Liver (tissue), 9 donors: ENCODE results near the gene TEDC1. TPM values are rescaled to one million over a fixed set of nuclear protein-coding genes. Genes with fewer than 3 reads are reported as not detected.

Experiments used
- DNase-seq: peaks from one replicate; pipeline ENCODE4 v3.0.0-alpha.2; 2017; ENCODE audit warnings: low spot score
- H3K27ac ChIP-seq, 2 donors: one replicate each; pipeline ENCODE4 v1.7.0; 2013; ENCODE audit warnings: inconsistent platforms in 2 of 2, low read length in 2 of 2, control low read depth in 1 of 2, low read depth in 1 of 2, mild to moderate bottlenecking in 1 of 2
- H3K27me3 ChIP-seq, 4 donors: one replicate each; pipeline versions ENCODE4 v1.6.1 to v1.7.0; 2013; ENCODE audit warnings: low read length in 3 of 4, inconsistent platforms in 1 of 4, mild to moderate bottlenecking in 1 of 4, moderate library complexity in 1 of 4; ENCODE audit not compliant: control insufficient read depth in 4 of 4, insufficient read depth in 4 of 4
- H3K36me3 ChIP-seq, 4 donors: one replicate each; pipeline versions ENCODE4 v1.6.1 to v1.7.0; 2013; ENCODE audit warnings: low read length in 3 of 4, mild to moderate bottlenecking in 3 of 4, low read depth in 1 of 4, moderate library complexity in 1 of 4; ENCODE audit not compliant: control insufficient read depth in 4 of 4, insufficient read depth in 3 of 4
- H3K4me1 ChIP-seq, 4 donors: one replicate each; pipeline versions ENCODE4 v1.6.1 to v1.7.0; 2013; ENCODE audit warnings: low read length in 3 of 4, mild to moderate bottlenecking in 3 of 4, moderate library complexity in 1 of 4; ENCODE audit not compliant: control insufficient read depth in 4 of 4, insufficient read depth in 4 of 4
- H3K4me3 ChIP-seq, 3 donors: one replicate each; pipeline versions ENCODE4 v1.6.1 to v1.7.0; 2013; ENCODE audit warnings: low read length in 3 of 3, control low read depth in 1 of 3, low read depth in 1 of 3, mild to moderate bottlenecking in 1 of 3
- H3K9ac ChIP-seq, 2 donors: one replicate each; pipeline ENCODE4 v1.7.0; 2013; ENCODE audit warnings: low read length in 2 of 2, mild to moderate bottlenecking in 2 of 2, moderate library complexity in 2 of 2, control low read depth in 1 of 2, low read depth in 1 of 2
- H3K9me3 ChIP-seq, 4 donors: one replicate each; pipeline versions ENCODE4 v1.6.1 to v1.7.0; 2013; ENCODE audit warnings: low read length in 3 of 4; ENCODE audit not compliant: control insufficient read depth in 4 of 4
- EGR1 ChIP-seq, 2 donors: IDR thresholded peaks; 2 replicates each; pipeline ENCODE4 v1.6.1; 2016 to 2018; ENCODE audit warnings: antibody characterized with exemption in 2 of 2, low read depth in 2 of 2
- FOXA1 ChIP-seq: IDR thresholded peaks from 2 replicates; pipeline ENCODE4 v1.6.1; 2016; ENCODE audit warnings: antibody characterized with exemption
- FOXA2 ChIP-seq: IDR thresholded peaks from 2 replicates; pipeline ENCODE4 v1.6.1; 2016; ENCODE audit warnings: antibody characterized with exemption
- GABPA ChIP-seq, 2 donors: IDR thresholded peaks in 1 of 2; conservative IDR thresholded peaks in 1 of 2; 2 replicates each; pipeline ENCODE4 v1.6.1; 2016; ENCODE audit warnings: antibody characterized with exemption in 2 of 2, mild to moderate bottlenecking in 1 of 2, moderate library complexity in 1 of 2
- HNF4A ChIP-seq, 2 donors: conservative IDR thresholded peaks; 2 replicates each; pipeline ENCODE4 v1.6.1; 2016; ENCODE audit warnings: antibody characterized with exemption in 2 of 2, mild to moderate bottlenecking in 2 of 2
- HNF4G ChIP-seq: IDR thresholded peaks from 2 replicates; pipeline ENCODE4 v1.6.1; 2016; ENCODE audit warnings: antibody characterized with exemption
- JUND ChIP-seq, 2 donors: IDR thresholded peaks; 2 replicates each; pipeline ENCODE4 v1.6.1; 2016; ENCODE audit warnings: antibody characterized with exemption in 2 of 2
- NR2F2 ChIP-seq: IDR thresholded peaks from 2 replicates; pipeline ENCODE4 v1.6.1; 2016; ENCODE audit warnings: antibody characterized with exemption
- RAD21 ChIP-seq, 2 donors: IDR thresholded peaks; 2 replicates each; pipeline ENCODE4 v1.6.1; 2016; ENCODE audit warnings: antibody characterized with exemption in 2 of 2, mild to moderate bottlenecking in 2 of 2
- SP1 ChIP-seq: IDR thresholded peaks from 2 replicates; pipeline ENCODE4 v1.6.1; 2018; ENCODE audit warnings: antibody characterized with exemption, mild to moderate bottlenecking
- TAF1 ChIP-seq: conservative IDR thresholded peaks from 2 replicates; pipeline ENCODE4 v1.6.1; 2016; ENCODE audit warnings: antibody characterized with exemption, mild to moderate bottlenecking
- YY1 ChIP-seq: IDR thresholded peaks from 2 replicates; pipeline ENCODE4 v1.6.1; 2016; ENCODE audit warnings: antibody characterized with exemption, mild to moderate bottlenecking
- WGBS: extraction: QIAGEN DNeasy Blood & Tissue Kit; methylation state at CpG from one replicate; pipeline ENCODE4 v1.1.7; 2013; 5-methylcytosine and 5-hydroxymethylcytosine counted together
- polyA plus RNA-seq, 2 donors: library from polyadenylated mRNA; stranded (reverse) in 1 of 2; unstranded in 1 of 2; fragments of 200-250 nt in 1 of 2; fragments of >200 nt in 1 of 2; fragmentation: Nextera tagmentation in 1 of 2; extraction: Ambion mirVana in 1 of 2; gene quantifications; one replicate each; pipeline versions ENCODE4 v1.2.1 to v1.2.3, GENCODE V29; 2013 to 2015
- total RNA-seq, 2 donors: library from RNA; depleted of rRNA; stranded (reverse); fragments of >200 nt; gene quantifications; one replicate each; pipeline ENCODE4 v1.2.3, GENCODE V29; 2014
- TF ChIP-seq, protein P1 (sequence below): IDR thresholded peaks from 2 replicates; pipeline ENCODE4 v1.6.1; 2016; ENCODE audit warnings: antibody characterized with exemption, mild to moderate bottlenecking
- TF ChIP-seq, protein P2 (sequence below): IDR thresholded peaks from 2 replicates; pipeline ENCODE4 v1.6.1; 2016; ENCODE audit warnings: antibody characterized with exemption
- TF ChIP-seq, protein P3 (sequence below): fragments of 150-350 bp; IDR thresholded peaks from 2 replicates; pipeline ENCODE4 v1.5.1; 2017; ENCODE audit warnings: improper control_type of control experiment, low read depth, low read length; ENCODE audit not compliant: missing input control
- TF ChIP-seq, protein P4 (sequence below): IDR thresholded peaks from 2 replicates; pipeline ENCODE4 v1.6.1; 2016; ENCODE audit warnings: antibody characterized with exemption
- TF ChIP-seq, protein P5 (sequence below): IDR thresholded peaks from 2 replicates; pipeline ENCODE4 v1.6.1; 2016; ENCODE audit warnings: antibody characterized with exemption
- donor health status: healthy.
- donor health status: healthy.
- donor health status: healthy.
- donor health status: healthy.
- donor health status: healthy.

TEDC1 gene
- total and polyA plus RNA-seq, 4 donors, result 0.97 to 7.5 (median 3.2) TPM

DNA sequence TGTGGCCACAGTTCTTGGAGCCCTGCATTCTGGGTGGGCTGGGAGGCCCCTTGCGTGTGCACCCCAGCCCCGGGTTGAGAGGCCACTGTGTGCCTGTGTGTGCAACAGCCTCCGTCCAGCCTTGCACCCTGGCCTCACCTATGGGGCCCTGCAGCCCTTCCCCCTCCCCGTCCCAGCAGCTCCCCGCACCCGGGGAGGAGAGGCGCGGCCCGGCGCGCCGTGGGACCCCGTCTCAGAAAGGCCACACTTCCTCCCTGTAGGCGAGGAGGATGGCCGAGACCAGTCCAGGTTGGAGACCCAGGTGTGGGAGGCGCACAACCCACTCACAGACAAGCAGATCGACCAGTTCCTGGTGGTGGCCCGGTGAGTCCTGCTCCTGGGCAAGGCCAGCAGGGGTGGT, 33.0 kb upstream of the TEDC1 start:
- no peak for DNase-seq
- Histone ChIP-seq H3K4me3 (no peak overlapping the region), H3K9ac (no peak overlapping the region), H3K27me3 (no peaks in the 10 kb centered on the region), H3K9me3 (no peaks in the 10 kb centered on the region), H3K27ac (no peak overlapping the region), H3K36me3 (peaks cover 1 to 49% (median 18%) of the 10 kb centered on the region in 4 donors), H3K4me1 (no peaks in the 10 kb centered on the region)
- TF ChIP-seq JUND (IDR thresholded peaks at IDR 0.05), result no peak
- TF ChIP-seq, protein P1, sequence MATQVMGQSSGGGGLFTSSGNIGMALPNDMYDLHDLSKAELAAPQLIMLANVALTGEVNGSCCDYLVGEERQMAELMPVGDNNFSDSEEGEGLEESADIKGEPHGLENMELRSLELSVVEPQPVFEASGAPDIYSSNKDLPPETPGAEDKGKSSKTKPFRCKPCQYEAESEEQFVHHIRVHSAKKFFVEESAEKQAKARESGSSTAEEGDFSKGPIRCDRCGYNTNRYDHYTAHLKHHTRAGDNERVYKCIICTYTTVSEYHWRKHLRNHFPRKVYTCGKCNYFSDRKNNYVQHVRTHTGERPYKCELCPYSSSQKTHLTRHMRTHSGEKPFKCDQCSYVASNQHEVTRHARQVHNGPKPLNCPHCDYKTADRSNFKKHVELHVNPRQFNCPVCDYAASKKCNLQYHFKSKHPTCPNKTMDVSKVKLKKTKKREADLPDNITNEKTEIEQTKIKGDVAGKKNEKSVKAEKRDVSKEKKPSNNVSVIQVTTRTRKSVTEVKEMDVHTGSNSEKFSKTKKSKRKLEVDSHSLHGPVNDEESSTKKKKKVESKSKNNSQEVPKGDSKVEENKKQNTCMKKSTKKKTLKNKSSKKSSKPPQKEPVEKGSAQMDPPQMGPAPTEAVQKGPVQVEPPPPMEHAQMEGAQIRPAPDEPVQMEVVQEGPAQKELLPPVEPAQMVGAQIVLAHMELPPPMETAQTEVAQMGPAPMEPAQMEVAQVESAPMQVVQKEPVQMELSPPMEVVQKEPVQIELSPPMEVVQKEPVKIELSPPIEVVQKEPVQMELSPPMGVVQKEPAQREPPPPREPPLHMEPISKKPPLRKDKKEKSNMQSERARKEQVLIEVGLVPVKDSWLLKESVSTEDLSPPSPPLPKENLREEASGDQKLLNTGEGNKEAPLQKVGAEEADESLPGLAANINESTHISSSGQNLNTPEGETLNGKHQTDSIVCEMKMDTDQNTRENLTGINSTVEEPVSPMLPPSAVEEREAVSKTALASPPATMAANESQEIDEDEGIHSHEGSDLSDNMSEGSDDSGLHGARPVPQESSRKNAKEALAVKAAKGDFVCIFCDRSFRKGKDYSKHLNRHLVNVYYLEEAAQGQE, result no peak
- no peak for TF ChIP-seq NR2F2
- TF ChIP-seq, protein P2, sequence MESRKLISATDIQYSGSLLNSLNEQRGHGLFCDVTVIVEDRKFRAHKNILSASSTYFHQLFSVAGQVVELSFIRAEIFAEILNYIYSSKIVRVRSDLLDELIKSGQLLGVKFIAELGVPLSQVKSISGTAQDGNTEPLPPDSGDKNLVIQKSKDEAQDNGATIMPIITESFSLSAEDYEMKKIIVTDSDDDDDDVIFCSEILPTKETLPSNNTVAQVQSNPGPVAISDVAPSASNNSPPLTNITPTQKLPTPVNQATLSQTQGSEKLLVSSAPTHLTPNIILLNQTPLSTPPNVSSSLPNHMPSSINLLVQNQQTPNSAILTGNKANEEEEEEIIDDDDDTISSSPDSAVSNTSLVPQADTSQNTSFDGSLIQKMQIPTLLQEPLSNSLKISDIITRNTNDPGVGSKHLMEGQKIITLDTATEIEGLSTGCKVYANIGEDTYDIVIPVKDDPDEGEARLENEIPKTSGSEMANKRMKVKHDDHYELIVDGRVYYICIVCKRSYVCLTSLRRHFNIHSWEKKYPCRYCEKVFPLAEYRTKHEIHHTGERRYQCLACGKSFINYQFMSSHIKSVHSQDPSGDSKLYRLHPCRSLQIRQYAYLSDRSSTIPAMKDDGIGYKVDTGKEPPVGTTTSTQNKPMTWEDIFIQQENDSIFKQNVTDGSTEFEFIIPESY, result no peak
- TF ChIP-seq HNF4G, result no peak
- TF ChIP-seq SP1, result no peak
- TF ChIP-seq, protein P3, sequence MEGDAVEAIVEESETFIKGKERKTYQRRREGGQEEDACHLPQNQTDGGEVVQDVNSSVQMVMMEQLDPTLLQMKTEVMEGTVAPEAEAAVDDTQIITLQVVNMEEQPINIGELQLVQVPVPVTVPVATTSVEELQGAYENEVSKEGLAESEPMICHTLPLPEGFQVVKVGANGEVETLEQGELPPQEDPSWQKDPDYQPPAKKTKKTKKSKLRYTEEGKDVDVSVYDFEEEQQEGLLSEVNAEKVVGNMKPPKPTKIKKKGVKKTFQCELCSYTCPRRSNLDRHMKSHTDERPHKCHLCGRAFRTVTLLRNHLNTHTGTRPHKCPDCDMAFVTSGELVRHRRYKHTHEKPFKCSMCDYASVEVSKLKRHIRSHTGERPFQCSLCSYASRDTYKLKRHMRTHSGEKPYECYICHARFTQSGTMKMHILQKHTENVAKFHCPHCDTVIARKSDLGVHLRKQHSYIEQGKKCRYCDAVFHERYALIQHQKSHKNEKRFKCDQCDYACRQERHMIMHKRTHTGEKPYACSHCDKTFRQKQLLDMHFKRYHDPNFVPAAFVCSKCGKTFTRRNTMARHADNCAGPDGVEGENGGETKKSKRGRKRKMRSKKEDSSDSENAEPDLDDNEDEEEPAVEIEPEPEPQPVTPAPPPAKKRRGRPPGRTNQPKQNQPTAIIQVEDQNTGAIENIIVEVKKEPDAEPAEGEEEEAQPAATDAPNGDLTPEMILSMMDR, result no peak
- TF ChIP-seq, protein P4, sequence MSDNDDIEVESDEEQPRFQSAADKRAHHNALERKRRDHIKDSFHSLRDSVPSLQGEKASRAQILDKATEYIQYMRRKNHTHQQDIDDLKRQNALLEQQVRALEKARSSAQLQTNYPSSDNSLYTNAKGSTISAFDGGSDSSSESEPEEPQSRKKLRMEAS, result no peak
- TF ChIP-seq RAD21 (IDR thresholded peaks at IDR 0.05), result no peak
- TF ChIP-seq, protein P5, sequence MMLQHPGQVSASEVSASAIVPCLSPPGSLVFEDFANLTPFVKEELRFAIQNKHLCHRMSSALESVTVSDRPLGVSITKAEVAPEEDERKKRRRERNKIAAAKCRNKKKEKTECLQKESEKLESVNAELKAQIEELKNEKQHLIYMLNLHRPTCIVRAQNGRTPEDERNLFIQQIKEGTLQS, result no peak
- no peak for TF ChIP-seq GABPA (IDR thresholded peaks at IDR 0.05 in 1 of 2, conservative IDR thresholded peaks at IDR 0.05 in 1 of 2)
- TF ChIP-seq FOXA1, result no peak
- no peak for TF ChIP-seq YY1
- no peak for TF ChIP-seq TAF1
- no peak for TF ChIP-seq EGR1 (IDR thresholded peaks at IDR 0.05; ENCODE audit: low read depth in 2 of 2)
- TF ChIP-seq HNF4A (conservative IDR thresholded peaks at IDR 0.05), result no peak
- TF ChIP-seq FOXA2, result no peak
- 92% methylated on average over 18 of the region's 18 CpGs for WGBS

DNA sequence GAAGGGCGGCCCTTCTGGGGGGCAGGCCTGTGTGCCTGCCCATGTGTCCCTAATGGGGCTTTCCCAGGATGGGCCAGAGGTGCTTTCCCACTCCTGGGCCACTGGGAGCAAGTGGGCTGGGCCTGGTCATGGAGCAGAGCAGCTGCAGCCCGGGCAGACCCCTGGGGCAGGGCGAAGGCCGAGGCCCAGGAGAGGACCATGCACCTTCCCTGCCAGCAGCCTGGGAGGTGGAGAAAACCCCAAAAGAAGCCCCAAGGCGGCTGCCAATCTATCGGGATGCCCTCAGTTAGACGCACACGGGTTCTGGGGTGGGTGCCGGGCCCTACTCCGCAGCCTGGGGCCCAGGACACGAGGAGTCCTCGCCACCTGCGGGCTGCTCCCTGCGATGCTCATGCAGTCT, 32.5 kb upstream of the TEDC1 start:
- no peaks in the 10 kb centered on the region for H3K9me3 ChIP-seq
- DNase-seq, result no peak
- H3K9ac ChIP-seq, result no peak overlapping the region
- H3K4me3 ChIP-seq, result no peak overlapping the region
- H3K4me1 ChIP-seq, result no peaks in the 10 kb centered on the region
- H3K36me3 ChIP-seq, result peaks cover 4 to 51% (median 21%) of the 10 kb centered on the region in 4 donors
- no peak overlapping the region for H3K27ac ChIP-seq
- no peaks in the 10 kb centered on the region for H3K27me3 ChIP-seq
- WGBS, result 88% methylated on average over 14 of the region's 14 CpGs
- TF ChIP-seq YY1, result no peak
- no peak for TF ChIP-seq FOXA1
- TF ChIP-seq, protein P1, result no peak
- TF ChIP-seq JUND (IDR thresholded peaks at IDR 0.05), result no peak
- no peak for TF ChIP-seq SP1
- no peak for TF ChIP-seq HNF4G
